ENCODE measurements around the gene CEP72.

Gene CEP72

GRCh38 chr5:635306-636055 lies 23.3 kb downstream of the CEP72 start:
- DNase-seq (ENCODE audit: low read depth) = no peak
- TF ChIP-seq CTCF (IDR thresholded peaks at IDR 0.05; ENCODE audit: control insufficient read depth, insufficient read depth, low read depth, low read length, missing control alignments) = no peak
- H3K4me3 ChIP-seq (ENCODE audit: control insufficient read depth, low read depth, low read length) = no peak overlapping the region

GRCh38 chr5:636951-637350 lies 24.8 kb downstream of the CEP72 start:
- H3K4me3 ChIP-seq (ENCODE audit: control insufficient read depth, low read depth, low read length) = no peak overlapping the region
- no peak for DNase-seq (ENCODE audit: low read depth)
- no peak for TF ChIP-seq CTCF (IDR thresholded peaks at IDR 0.05; ENCODE audit: control insufficient read depth, insufficient read depth, low read depth, low read length, missing control alignments)

- H3K4me3 ChIP-seq (ENCODE audit: control insufficient read depth, low read depth, low read length) = no peak overlapping the region
- no peak for DNase-seq (ENCODE audit: low read depth)
- no peak for TF ChIP-seq CTCF (IDR thresholded peaks at IDR 0.05; ENCODE audit: control insufficient read depth, insufficient read depth, low read depth, low read length, missing control alignments)
These were observed 25.7 kb downstream of the CEP72 start for GRCh38 chr5:637581-638450.

GRCh38 chr5:638501-639252 lies 26.5 kb downstream of the CEP72 start:
- no peak for DNase-seq (ENCODE audit: low read depth)
- no peak for TF ChIP-seq CTCF (IDR thresholded peaks at IDR 0.05; ENCODE audit: control insufficient read depth, insufficient read depth, low read depth, low read length, missing control alignments)
- H3K4me3 ChIP-seq (ENCODE audit: control insufficient read depth, low read depth, low read length) = no peak overlapping the region

- TF ChIP-seq CTCF (IDR thresholded peaks at IDR 0.05; ENCODE audit: control insufficient read depth, insufficient read depth, low read depth, low read length, missing control alignments) = no peak
- no peak overlapping the region for H3K4me3 ChIP-seq (ENCODE audit: control insufficient read depth, low read depth, low read length)
- DNase-seq (ENCODE audit: low read depth) = no peak
These were observed 27.1 kb downstream of the CEP72 start for GRCh38 chr5:639253-639530.

- H3K4me3 ChIP-seq (ENCODE audit: control insufficient read depth, low read depth, low read length) = no peak overlapping the region
- no peak for DNase-seq (ENCODE audit: low read depth)
- TF ChIP-seq CTCF (IDR thresholded peaks at IDR 0.05; ENCODE audit: control insufficient read depth, insufficient read depth, low read depth, low read length, missing control alignments) = no peak
These were observed 27.6 kb downstream of the CEP72 start for GRCh38 chr5:639584-640213.
